Liver (tissue), 9 donors: Measurements from ENCODE around the gene TP53I3. TPM values are rescaled to one million over a fixed set of nuclear protein-coding genes. Genes with fewer than 3 reads are reported as not detected.
A peak's percentile ranks its signal among the peaks of the same experiment; 100 is the strongest.

Experiments used
- DNase-seq: peaks from one replicate; pipeline ENCODE4 v3.0.0-alpha.2; 2017; ENCODE audit warnings: low spot score
- H3K27ac ChIP-seq, 2 donors: one replicate each; pipeline ENCODE4 v1.7.0; 2013; ENCODE audit warnings: inconsistent platforms in 2 of 2, low read length in 2 of 2, control low read depth in 1 of 2, low read depth in 1 of 2, mild to moderate bottlenecking in 1 of 2
- H3K27me3 ChIP-seq, 4 donors: one replicate each; pipeline versions ENCODE4 v1.6.1 to v1.7.0; 2013; ENCODE audit warnings: low read length in 3 of 4, inconsistent platforms in 1 of 4, mild to moderate bottlenecking in 1 of 4, moderate library complexity in 1 of 4; ENCODE audit not compliant: control insufficient read depth in 4 of 4, insufficient read depth in 4 of 4
- H3K36me3 ChIP-seq, 4 donors: one replicate each; pipeline versions ENCODE4 v1.6.1 to v1.7.0; 2013; ENCODE audit warnings: low read length in 3 of 4, mild to moderate bottlenecking in 3 of 4, low read depth in 1 of 4, moderate library complexity in 1 of 4; ENCODE audit not compliant: control insufficient read depth in 4 of 4, insufficient read depth in 3 of 4
- H3K4me1 ChIP-seq, 4 donors: one replicate each; pipeline versions ENCODE4 v1.6.1 to v1.7.0; 2013; ENCODE audit warnings: low read length in 3 of 4, mild to moderate bottlenecking in 3 of 4, moderate library complexity in 1 of 4; ENCODE audit not compliant: control insufficient read depth in 4 of 4, insufficient read depth in 4 of 4
- H3K4me3 ChIP-seq, 3 donors: one replicate each; pipeline versions ENCODE4 v1.6.1 to v1.7.0; 2013; ENCODE audit warnings: low read length in 3 of 3, control low read depth in 1 of 3, low read depth in 1 of 3, mild to moderate bottlenecking in 1 of 3
- H3K9ac ChIP-seq, 2 donors: one replicate each; pipeline ENCODE4 v1.7.0; 2013; ENCODE audit warnings: low read length in 2 of 2, mild to moderate bottlenecking in 2 of 2, moderate library complexity in 2 of 2, control low read depth in 1 of 2, low read depth in 1 of 2
- H3K9me3 ChIP-seq, 4 donors: one replicate each; pipeline versions ENCODE4 v1.6.1 to v1.7.0; 2013; ENCODE audit warnings: low read length in 3 of 4; ENCODE audit not compliant: control insufficient read depth in 4 of 4
- ATF3 ChIP-seq: IDR thresholded peaks from 2 replicates; pipeline ENCODE4 v1.6.1; 2016; ENCODE audit warnings: antibody characterized with exemption
- EGR1 ChIP-seq, 2 donors: IDR thresholded peaks; 2 replicates each; pipeline ENCODE4 v1.6.1; 2016 to 2018; ENCODE audit warnings: antibody characterized with exemption in 2 of 2, low read depth in 2 of 2
- FOXA1 ChIP-seq: IDR thresholded peaks from 2 replicates; pipeline ENCODE4 v1.6.1; 2016; ENCODE audit warnings: antibody characterized with exemption
- HNF4A ChIP-seq, 2 donors: conservative IDR thresholded peaks; 2 replicates each; pipeline ENCODE4 v1.6.1; 2016; ENCODE audit warnings: antibody characterized with exemption in 2 of 2, mild to moderate bottlenecking in 2 of 2
- HNF4G ChIP-seq: IDR thresholded peaks from 2 replicates; pipeline ENCODE4 v1.6.1; 2016; ENCODE audit warnings: antibody characterized with exemption
- MAX ChIP-seq: IDR thresholded peaks from 2 replicates; pipeline ENCODE4 v1.6.1; 2016; ENCODE audit warnings: antibody characterized with exemption
- NR2F2 ChIP-seq: IDR thresholded peaks from 2 replicates; pipeline ENCODE4 v1.6.1; 2016; ENCODE audit warnings: antibody characterized with exemption
- RAD21 ChIP-seq, 2 donors: IDR thresholded peaks; 2 replicates each; pipeline ENCODE4 v1.6.1; 2016; ENCODE audit warnings: antibody characterized with exemption in 2 of 2, mild to moderate bottlenecking in 2 of 2
- SP1 ChIP-seq: IDR thresholded peaks from 2 replicates; pipeline ENCODE4 v1.6.1; 2018; ENCODE audit warnings: antibody characterized with exemption, mild to moderate bottlenecking
- TAF1 ChIP-seq: conservative IDR thresholded peaks from 2 replicates; pipeline ENCODE4 v1.6.1; 2016; ENCODE audit warnings: antibody characterized with exemption, mild to moderate bottlenecking
- YY1 ChIP-seq: IDR thresholded peaks from 2 replicates; pipeline ENCODE4 v1.6.1; 2016; ENCODE audit warnings: antibody characterized with exemption, mild to moderate bottlenecking
- WGBS: extraction: QIAGEN DNeasy Blood & Tissue Kit; methylation state at CpG from one replicate; pipeline ENCODE4 v1.1.7; 2013; 5-methylcytosine and 5-hydroxymethylcytosine counted together
- polyA plus RNA-seq, 2 donors: library from polyadenylated mRNA; stranded (reverse) in 1 of 2; unstranded in 1 of 2; fragments of 200-250 nt in 1 of 2; fragments of >200 nt in 1 of 2; fragmentation: Nextera tagmentation in 1 of 2; extraction: Ambion mirVana in 1 of 2; gene quantifications; one replicate each; pipeline versions ENCODE4 v1.2.1 to v1.2.3, GENCODE V29; 2013 to 2015
- total RNA-seq, 2 donors: library from RNA; depleted of rRNA; stranded (reverse); fragments of >200 nt; gene quantifications; one replicate each; pipeline ENCODE4 v1.2.3, GENCODE V29; 2014
- TF ChIP-seq, protein P1 (sequence below): IDR thresholded peaks from 2 replicates; pipeline ENCODE4 v1.6.1; 2016; ENCODE audit warnings: antibody characterized with exemption
- TF ChIP-seq, protein P2 (sequence below): fragments of 150-350 bp; IDR thresholded peaks from 2 replicates; pipeline ENCODE4 v1.5.1; 2017; ENCODE audit warnings: improper control_type of control experiment, low read depth, low read length; ENCODE audit not compliant: missing input control
- donor health status: healthy.
- donor health status: healthy.
- donor health status: healthy.
- donor health status: healthy.
- donor health status: healthy.

TP53I3 gene
- total and polyA plus RNA-seq, 4 donors: 6.6 to 19.5 (median 10.7) TPM

- WGBS: 77% methylated on average over 8 of the region's 8 CpGs
- TF ChIP-seq FOXA1 (no peak), HNF4G (no peak), TAF1 (no peak), RAD21 (IDR thresholded peaks at IDR 0.05) (no peak), MAX (no peak), ATF3 (no peak), YY1 (no peak), NR2F2 (no peak)
- H3K4me1 ChIP-seq: peaks cover 0 to 12% (median 6%) of the 10 kb centered on the region in 4 donors
- no peak for DNase-seq
- no peaks in the 10 kb centered on the region for H3K27me3 ChIP-seq
- H3K9me3 ChIP-seq: no peaks in the 10 kb centered on the region
- H3K27ac ChIP-seq: no peak overlapping the region
- H3K4me3 ChIP-seq: no peak overlapping the region
- H3K36me3 ChIP-seq: no peaks in the 10 kb centered on the region
- no peak overlapping the region for H3K9ac ChIP-seq
Observed at GRCh38 chr2:24054366-24055010, 30.1 kb downstream of the TP53I3 start.

GRCh38 chr2:24052951-24053350 is 31.7 kb downstream of the TP53I3 start:
- Histone ChIP-seq H3K4me3 (no peak overlapping the region), H3K27ac (no peak overlapping the region), H3K9ac (no peak overlapping the region), H3K9me3 (no peaks in the 10 kb centered on the region), H3K36me3 (no peaks in the 10 kb centered on the region), H3K27me3 (no peaks in the 10 kb centered on the region), H3K4me1 (peaks cover 0 to 18% (median 10%) of the 10 kb centered on the region in 4 donors)
- TF ChIP-seq HNF4A (conservative IDR thresholded peaks at IDR 0.05) (peak in 1 of 2 donors; percentile 8), EGR1 (IDR thresholded peaks at IDR 0.05; ENCODE audit: low read depth in 2 of 2) (no peak)
- DNase-seq: no peak
- WGBS: 95% methylated on average over 1 of the region's 1 CpG

DNA sequence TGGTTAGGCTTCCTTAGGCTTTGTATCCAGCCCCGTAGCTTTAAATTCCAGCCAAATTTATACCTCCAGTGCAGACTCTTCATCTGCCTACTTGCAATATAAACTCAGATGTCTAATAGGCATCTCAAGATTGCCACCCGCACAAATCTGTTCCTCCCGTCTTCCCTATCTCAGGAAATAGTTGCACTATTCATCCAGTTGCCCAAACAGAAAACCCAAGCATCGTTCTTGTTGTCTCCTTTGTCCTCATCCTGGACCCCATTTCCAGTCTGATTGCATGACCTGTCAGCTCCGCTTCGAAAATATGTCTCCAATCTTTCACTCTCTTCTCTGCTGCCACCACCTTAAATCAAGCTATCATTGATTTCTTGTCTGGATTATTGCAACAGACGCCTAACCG is 32.8 kb downstream of the TP53I3 start:
- 74% methylated on average over 8 of the region's 8 CpGs for WGBS
- DNase-seq: no peak
- H3K9ac ChIP-seq: no peak overlapping the region

More for the DNA sequence above, 32.8 kb downstream of the TP53I3 start:
- Histone ChIP-seq H3K27ac (no peak overlapping the region), H3K9me3 (no peaks in the 10 kb centered on the region), H3K4me1 (peaks cover 0 to 24% (median 13%) of the 10 kb centered on the region in 4 donors), H3K4me3 (no peak overlapping the region), H3K36me3 (no peaks in the 10 kb centered on the region), H3K27me3 (no peaks in the 10 kb centered on the region)
- TF ChIP-seq SP1 (no peak), FOXA1 (no peak), TAF1 (no peak)
- TF ChIP-seq, protein P1, sequence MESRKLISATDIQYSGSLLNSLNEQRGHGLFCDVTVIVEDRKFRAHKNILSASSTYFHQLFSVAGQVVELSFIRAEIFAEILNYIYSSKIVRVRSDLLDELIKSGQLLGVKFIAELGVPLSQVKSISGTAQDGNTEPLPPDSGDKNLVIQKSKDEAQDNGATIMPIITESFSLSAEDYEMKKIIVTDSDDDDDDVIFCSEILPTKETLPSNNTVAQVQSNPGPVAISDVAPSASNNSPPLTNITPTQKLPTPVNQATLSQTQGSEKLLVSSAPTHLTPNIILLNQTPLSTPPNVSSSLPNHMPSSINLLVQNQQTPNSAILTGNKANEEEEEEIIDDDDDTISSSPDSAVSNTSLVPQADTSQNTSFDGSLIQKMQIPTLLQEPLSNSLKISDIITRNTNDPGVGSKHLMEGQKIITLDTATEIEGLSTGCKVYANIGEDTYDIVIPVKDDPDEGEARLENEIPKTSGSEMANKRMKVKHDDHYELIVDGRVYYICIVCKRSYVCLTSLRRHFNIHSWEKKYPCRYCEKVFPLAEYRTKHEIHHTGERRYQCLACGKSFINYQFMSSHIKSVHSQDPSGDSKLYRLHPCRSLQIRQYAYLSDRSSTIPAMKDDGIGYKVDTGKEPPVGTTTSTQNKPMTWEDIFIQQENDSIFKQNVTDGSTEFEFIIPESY: no peak
- TF ChIP-seq, protein P2, sequence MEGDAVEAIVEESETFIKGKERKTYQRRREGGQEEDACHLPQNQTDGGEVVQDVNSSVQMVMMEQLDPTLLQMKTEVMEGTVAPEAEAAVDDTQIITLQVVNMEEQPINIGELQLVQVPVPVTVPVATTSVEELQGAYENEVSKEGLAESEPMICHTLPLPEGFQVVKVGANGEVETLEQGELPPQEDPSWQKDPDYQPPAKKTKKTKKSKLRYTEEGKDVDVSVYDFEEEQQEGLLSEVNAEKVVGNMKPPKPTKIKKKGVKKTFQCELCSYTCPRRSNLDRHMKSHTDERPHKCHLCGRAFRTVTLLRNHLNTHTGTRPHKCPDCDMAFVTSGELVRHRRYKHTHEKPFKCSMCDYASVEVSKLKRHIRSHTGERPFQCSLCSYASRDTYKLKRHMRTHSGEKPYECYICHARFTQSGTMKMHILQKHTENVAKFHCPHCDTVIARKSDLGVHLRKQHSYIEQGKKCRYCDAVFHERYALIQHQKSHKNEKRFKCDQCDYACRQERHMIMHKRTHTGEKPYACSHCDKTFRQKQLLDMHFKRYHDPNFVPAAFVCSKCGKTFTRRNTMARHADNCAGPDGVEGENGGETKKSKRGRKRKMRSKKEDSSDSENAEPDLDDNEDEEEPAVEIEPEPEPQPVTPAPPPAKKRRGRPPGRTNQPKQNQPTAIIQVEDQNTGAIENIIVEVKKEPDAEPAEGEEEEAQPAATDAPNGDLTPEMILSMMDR: no peak
